Uterus (tissue), 2 donors: Measurements from ENCODE around the gene CCNY.

ENCODE experiments used
- POLR2A ChIP-seq, 2 donors: fragments of 450-650 bp; IDR thresholded peaks; one replicate each; pipeline ENCODE4 v1.6.1; 2016; ENCODE audit warnings: antibody characterized with exemption in 2 of 2, mild to moderate bottlenecking in 1 of 2, moderate library complexity in 1 of 2
- TF ChIP-seq, protein P1 (sequence below), 4 experiments: fragments of 200-600 bp in 2 of 4; fragments of 450-650 bp in 2 of 4; sonication (generic) in 2 of 4; IDR thresholded peaks; one replicate each; pipeline ENCODE4 v1.5.1; 2016 to 2019; ENCODE audit warnings: antibody characterized with exemption in 4 of 4, mild to moderate bottlenecking in 2 of 4, moderate library complexity in 1 of 4

DNA sequence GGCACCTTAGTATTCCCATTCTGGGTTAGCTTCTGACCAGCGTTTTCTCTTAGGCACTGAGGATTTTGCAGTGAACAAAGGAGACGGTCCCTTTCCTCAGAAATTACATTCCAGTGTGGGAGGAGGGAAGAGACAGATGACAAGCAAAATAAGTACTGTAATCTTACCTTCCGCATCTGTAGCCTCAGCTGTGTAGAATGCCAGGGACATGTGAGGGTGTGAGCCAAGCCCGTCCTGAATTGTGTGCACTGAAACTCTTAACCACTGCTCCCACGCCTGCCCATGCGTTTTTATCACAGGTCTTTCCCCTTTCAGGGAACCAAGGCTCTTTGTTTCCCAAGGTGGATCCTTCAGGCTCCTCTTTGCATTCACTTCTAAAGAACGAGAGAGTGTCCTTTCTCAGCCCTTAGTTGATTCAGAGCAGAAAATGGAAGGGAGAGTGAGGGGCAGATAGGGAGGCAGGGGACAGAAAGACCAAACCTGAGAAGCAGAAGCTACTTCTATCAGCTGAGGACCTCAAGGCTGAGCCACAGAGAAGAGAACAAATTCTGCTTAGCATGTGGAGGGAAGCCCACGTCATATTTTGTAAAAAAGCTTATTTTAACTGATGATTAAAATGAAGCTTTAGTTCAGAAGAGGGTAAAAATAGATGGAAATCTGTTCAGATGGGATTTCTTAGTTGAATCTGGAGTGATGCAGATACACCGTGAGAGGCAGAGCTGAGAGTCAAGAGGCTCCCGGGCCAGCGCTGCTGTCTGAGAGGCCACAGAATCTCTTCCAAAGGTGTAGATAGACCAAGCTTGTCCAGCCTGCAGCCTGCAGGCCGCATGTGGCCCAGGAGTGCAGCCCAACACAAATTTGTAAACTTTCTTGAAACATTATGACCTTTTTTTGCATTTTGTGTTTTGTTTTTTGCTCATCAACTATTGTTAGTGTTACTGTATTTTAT lies 122.5 kb downstream of the CCNY start:
- TF ChIP-seq, protein P1, sequence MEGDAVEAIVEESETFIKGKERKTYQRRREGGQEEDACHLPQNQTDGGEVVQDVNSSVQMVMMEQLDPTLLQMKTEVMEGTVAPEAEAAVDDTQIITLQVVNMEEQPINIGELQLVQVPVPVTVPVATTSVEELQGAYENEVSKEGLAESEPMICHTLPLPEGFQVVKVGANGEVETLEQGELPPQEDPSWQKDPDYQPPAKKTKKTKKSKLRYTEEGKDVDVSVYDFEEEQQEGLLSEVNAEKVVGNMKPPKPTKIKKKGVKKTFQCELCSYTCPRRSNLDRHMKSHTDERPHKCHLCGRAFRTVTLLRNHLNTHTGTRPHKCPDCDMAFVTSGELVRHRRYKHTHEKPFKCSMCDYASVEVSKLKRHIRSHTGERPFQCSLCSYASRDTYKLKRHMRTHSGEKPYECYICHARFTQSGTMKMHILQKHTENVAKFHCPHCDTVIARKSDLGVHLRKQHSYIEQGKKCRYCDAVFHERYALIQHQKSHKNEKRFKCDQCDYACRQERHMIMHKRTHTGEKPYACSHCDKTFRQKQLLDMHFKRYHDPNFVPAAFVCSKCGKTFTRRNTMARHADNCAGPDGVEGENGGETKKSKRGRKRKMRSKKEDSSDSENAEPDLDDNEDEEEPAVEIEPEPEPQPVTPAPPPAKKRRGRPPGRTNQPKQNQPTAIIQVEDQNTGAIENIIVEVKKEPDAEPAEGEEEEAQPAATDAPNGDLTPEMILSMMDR (IDR thresholded peaks at IDR 0.05), result no peak
- no peak for TF ChIP-seq POLR2A (IDR thresholded peaks at IDR 0.05)
